ENCODE results near the gene SCN1B. TPM values are rescaled to one million over a fixed set of nuclear protein-coding genes. Genes with fewer than 3 reads are reported as not detected.

Gene SCN1B
- total RNA-seq, 1 donor: 4.7 TPM

DNA sequence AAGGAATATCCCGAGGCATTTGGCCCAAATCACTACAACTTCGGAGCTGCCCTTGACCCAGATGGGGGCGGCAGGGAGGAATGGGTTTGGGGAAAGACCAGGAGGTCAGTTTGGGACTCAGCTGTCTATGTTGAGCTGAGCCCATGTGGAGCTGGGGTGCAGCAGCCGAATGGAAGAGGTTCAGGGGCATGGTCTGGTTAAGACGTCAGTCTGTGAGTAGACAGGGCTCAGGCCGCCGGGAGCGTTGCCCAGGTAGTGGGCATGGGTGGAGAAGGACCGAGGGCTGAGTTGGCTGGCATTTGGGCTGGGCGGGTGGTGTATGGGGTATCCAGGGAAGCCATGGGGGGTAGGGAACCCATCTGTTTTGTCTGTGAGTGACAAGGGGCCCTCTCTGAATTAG, 9.3 kb upstream of the SCN1B start:
- Histone ChIP-seq H4K20me1 (ENCODE audit: insufficient read depth, low read length) (peaks cover 3% of the 10 kb centered on the region), H3K79me2 (ENCODE audit: insufficient read depth, low read length) (no peaks in the 10 kb centered on the region)

DNA sequence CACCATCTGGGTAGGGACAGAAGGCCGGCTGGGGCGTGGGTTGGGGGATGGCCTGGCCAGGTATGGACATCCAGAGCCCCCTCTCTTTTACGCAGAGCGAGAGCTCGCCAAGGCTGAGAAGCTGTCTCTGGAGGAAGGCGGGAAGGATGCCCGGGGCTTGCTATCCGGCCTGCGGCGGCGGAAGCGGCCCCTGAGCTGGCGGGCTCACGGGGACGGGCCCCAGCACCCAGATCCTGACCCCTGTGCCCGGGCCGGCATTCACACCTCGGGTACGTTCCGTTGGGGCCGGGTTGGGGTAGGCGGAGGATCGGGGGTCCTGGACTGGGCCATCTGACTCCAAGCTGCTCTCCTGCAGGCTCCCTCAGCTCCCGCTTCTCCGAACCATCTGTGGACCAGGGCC, 8.7 kb upstream of the SCN1B start:
- Histone ChIP-seq H2AFZ (ENCODE audit: low read length) (no peak overlapping the region), H3K4me3 (ENCODE audit: insufficient read depth, low read length) (no peak overlapping the region), H3K27me3 (ENCODE audit: insufficient read depth, low read length) (no peaks in the 10 kb centered on the region), H3K27ac (ENCODE audit: low read depth, low read length) (no peak overlapping the region), H4K20me1 (ENCODE audit: insufficient read depth, low read length) (peaks cover 3% of the 10 kb centered on the region), H3K4me1 (ENCODE audit: insufficient read depth, low read length) (no peaks in the 10 kb centered on the region), H3K9me3 (ENCODE audit: low read depth, low read length) (no peaks in the 10 kb centered on the region), H3K36me3 (ENCODE audit: insufficient read depth, low read length) (peaks cover 65% of the 10 kb centered on the region), H3K79me2 (ENCODE audit: insufficient read depth, low read length) (no peaks in the 10 kb centered on the region), H3K4me2 (ENCODE audit: insufficient read depth, low read length) (no peak overlapping the region)
- TF ChIP-seq, protein P1, sequence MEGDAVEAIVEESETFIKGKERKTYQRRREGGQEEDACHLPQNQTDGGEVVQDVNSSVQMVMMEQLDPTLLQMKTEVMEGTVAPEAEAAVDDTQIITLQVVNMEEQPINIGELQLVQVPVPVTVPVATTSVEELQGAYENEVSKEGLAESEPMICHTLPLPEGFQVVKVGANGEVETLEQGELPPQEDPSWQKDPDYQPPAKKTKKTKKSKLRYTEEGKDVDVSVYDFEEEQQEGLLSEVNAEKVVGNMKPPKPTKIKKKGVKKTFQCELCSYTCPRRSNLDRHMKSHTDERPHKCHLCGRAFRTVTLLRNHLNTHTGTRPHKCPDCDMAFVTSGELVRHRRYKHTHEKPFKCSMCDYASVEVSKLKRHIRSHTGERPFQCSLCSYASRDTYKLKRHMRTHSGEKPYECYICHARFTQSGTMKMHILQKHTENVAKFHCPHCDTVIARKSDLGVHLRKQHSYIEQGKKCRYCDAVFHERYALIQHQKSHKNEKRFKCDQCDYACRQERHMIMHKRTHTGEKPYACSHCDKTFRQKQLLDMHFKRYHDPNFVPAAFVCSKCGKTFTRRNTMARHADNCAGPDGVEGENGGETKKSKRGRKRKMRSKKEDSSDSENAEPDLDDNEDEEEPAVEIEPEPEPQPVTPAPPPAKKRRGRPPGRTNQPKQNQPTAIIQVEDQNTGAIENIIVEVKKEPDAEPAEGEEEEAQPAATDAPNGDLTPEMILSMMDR (IDR thresholded peaks at IDR 0.05; ENCODE audit: extremely low read depth, low read depth, low read length): no peak
- peak; percentile 66 for DNase-seq (ENCODE audit: insufficient read length, low spot score, missing footprints)

More for the DNA sequence above, 9.3 kb upstream of the SCN1B start:
- Histone ChIP-seq H2AFZ (ENCODE audit: low read length) (no peak overlapping the region), H3K4me3 (ENCODE audit: insufficient read depth, low read length) (no peak overlapping the region), H3K27ac (ENCODE audit: low read depth, low read length) (no peak overlapping the region), H3K36me3 (ENCODE audit: insufficient read depth, low read length) (peaks cover 64% of the 10 kb centered on the region), H3K9me3 (ENCODE audit: low read depth, low read length) (no peaks in the 10 kb centered on the region), H3K27me3 (ENCODE audit: insufficient read depth, low read length) (no peaks in the 10 kb centered on the region), H3K4me2 (ENCODE audit: insufficient read depth, low read length) (no peak overlapping the region), H3K4me1 (ENCODE audit: insufficient read depth, low read length) (no peaks in the 10 kb centered on the region)
- DNase-seq (ENCODE audit: insufficient read length, low spot score, missing footprints): no peak
- TF ChIP-seq, protein P1 (IDR thresholded peaks at IDR 0.05; ENCODE audit: extremely low read depth, low read depth, low read length): no peak

DNA sequence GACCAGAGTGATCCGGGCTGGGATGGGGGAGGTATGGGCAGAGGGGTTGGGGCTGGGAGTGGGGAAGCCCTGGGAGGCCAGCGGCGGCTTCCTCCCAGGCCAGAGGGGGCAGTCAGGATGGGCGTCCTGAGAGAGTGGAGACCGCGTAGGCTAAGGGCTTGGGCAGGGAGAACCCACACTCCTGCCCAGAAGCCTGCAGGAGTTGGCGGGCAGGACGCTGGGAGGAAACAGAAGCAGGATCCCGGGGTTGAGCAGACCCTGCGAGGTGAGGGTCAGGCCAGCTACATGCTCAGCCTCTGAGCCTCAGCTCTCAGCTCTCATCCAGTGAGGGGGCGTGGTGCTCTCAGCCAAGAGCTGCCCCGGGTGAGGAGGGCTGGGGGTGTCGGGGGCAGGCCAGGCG, 7.8 kb upstream of the SCN1B start:
- Histone ChIP-seq H3K79me2 (ENCODE audit: insufficient read depth, low read length) (no peaks in the 10 kb centered on the region), H3K4me2 (ENCODE audit: insufficient read depth, low read length) (no peak overlapping the region), H3K36me3 (ENCODE audit: insufficient read depth, low read length) (peaks cover 65% of the 10 kb centered on the region), H3K4me3 (ENCODE audit: insufficient read depth, low read length) (no peak overlapping the region), H3K27me3 (ENCODE audit: insufficient read depth, low read length) (no peaks in the 10 kb centered on the region), H3K9me3 (ENCODE audit: low read depth, low read length) (no peaks in the 10 kb centered on the region), H3K4me1 (ENCODE audit: insufficient read depth, low read length) (no peaks in the 10 kb centered on the region), H2AFZ (ENCODE audit: low read length) (no peak overlapping the region), H3K27ac (ENCODE audit: low read depth, low read length) (no peak overlapping the region), H4K20me1 (ENCODE audit: insufficient read depth, low read length) (peaks cover 3% of the 10 kb centered on the region)
- DNase-seq (ENCODE audit: insufficient read length, low spot score, missing footprints): no peak
- TF ChIP-seq, protein P1 (IDR thresholded peaks at IDR 0.05; ENCODE audit: extremely low read depth, low read depth, low read length): no peak

DNA sequence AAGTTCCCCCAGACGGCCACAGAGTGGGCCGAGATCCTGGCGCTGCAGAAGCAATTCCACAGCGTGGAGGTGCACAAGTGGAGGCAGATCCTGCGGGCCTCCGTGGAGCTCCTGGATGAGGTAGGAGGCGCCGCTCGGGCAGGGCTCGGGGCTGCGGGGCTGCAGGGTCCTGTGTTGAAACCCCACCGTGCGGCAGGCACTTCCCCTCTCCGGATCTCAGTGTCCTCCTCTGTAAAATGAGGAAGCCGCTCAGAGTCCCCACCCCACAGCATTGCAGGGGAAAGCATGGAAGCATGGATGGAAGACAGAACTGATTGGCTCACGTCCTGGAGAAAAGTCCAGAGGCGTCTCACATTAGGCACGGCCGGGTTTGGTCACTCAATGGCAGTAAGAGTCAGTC, 6.8 kb upstream of the SCN1B start:
- H3K4me2 ChIP-seq (ENCODE audit: insufficient read depth, low read length): no peak overlapping the region
- peaks cover 63% of the 10 kb centered on the region for H3K36me3 ChIP-seq (ENCODE audit: insufficient read depth, low read length)
- H3K4me3 ChIP-seq (ENCODE audit: insufficient read depth, low read length): no peak overlapping the region
- TF ChIP-seq, protein P1 (IDR thresholded peaks at IDR 0.05; ENCODE audit: extremely low read depth, low read depth, low read length): no peak
- no peaks in the 10 kb centered on the region for H3K27me3 ChIP-seq (ENCODE audit: insufficient read depth, low read length)
- no peak overlapping the region for H3K27ac ChIP-seq (ENCODE audit: low read depth, low read length)
- no peaks in the 10 kb centered on the region for H3K4me1 ChIP-seq (ENCODE audit: insufficient read depth, low read length)
- H2AFZ ChIP-seq (ENCODE audit: low read length): no peak overlapping the region
- H3K9me3 ChIP-seq (ENCODE audit: low read depth, low read length): no peaks in the 10 kb centered on the region
- DNase-seq (ENCODE audit: insufficient read length, low spot score, missing footprints): no peak
- peaks cover 3% of the 10 kb centered on the region for H4K20me1 ChIP-seq (ENCODE audit: insufficient read depth, low read length)
- H3K79me2 ChIP-seq (ENCODE audit: insufficient read depth, low read length): no peaks in the 10 kb centered on the region

Data from osteoblast (primary cell).